GM18526 (cell line): ENCODE results near the gene TRIM3.

ENCODE experiments used
- POLR2A ChIP-seq: IDR thresholded peaks from 3 replicates; pipeline ENCODE4 v1.6.1; 2011; ENCODE audit not compliant: insufficient read length; ENCODE audit errors: extremely low read depth

TRIM3 gene

GRCh38 chr11:6456361-6457073, 17.2 kb downstream of the TRIM3 start:
- no peak for TF ChIP-seq POLR2A

GRCh38 chr11:6455070-6455469, 18.7 kb downstream of the TRIM3 start:
- TF ChIP-seq POLR2A: no peak

- TF ChIP-seq POLR2A: no peak
Observed at GRCh38 chr11:6453152-6453551, 20.6 kb downstream of the TRIM3 start.

DNA sequence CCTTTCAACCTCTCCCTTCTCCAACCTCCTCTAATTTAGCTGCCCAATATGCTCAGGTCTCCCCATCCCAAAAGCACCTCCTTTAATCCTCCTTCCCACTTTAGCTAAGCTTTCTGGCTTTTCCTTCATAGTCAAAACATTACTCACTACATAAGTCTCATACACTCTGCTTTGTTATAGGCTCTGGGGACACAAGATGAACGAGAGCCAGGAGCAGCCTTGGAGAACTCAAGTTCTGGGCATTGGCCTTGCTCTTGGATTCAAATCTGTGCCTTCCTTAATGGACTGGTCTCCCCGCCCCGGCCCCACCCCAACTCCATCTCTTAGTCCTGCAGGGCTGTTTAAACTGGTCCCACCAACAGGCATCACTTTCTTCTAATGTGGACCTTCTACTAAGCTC, 21.5 kb downstream of the TRIM3 start:
- no peak for TF ChIP-seq POLR2A

- TF ChIP-seq POLR2A: no peak
Observed at GRCh38 chr11:6448574-6448973, 25.2 kb downstream of the TRIM3 start.

DNA sequence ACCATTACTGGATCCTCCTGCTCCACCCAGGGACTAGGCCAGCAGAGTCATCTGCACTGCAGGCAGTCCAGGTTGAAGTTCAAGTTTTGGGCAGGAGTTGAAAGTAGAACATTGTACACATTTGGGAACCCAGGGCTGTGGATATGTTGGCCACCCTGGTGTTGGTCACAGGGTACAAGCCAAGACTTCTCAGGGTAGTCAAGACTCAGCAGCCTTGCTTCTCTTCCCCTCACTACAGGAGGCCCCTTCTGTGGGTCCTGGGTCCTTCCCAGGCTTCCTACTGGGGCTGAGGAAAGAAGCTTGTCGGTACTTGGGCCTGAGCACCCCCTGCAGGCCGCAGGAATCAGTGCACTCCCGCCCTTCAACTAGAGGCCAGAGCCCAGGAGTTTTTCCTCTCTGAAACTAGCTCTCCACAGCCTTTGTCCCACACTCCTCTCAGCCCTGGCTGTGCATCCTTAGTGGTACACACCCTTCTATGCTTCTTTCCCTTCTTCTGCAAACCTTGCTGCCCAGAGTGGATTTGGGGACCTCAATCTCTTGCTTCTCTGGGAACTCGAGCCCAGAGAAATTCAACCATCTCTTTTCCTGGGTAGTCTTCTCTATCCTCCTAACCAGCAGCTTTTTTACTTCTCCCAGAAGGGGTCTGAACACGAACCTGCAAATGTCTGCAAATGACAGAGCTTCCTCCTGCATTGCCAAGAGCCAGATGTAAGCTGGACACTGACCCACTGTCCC, 30.3 kb downstream of the TRIM3 start:
- TF ChIP-seq POLR2A: no peak

DNA sequence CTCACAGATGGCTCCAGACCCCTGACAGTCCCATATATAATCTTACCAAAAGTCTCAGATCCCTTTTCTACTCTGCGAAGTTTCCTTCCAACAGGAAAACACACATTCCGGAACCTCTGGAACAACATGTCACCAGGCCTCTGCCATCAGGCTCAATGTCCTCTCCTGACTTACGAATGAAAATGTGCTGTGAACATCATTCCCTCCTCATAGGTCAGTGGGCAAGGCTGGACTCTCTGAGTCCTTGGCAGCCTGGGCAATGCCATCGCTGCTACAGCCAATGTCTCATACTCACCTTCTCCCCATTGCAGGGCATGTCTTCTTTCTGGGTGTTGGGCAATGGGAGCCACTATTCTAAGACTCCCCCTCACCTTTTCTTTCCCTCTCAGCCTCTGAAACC, 31.3 kb downstream of the TRIM3 start:
- no peak for TF ChIP-seq POLR2A

- TF ChIP-seq POLR2A: no peak
Observed at GRCh38 chr11:6440906-6441358, 32.8 kb downstream of the TRIM3 start, which contains the start of gene HPX. Gene HPX, minus strand, starts transcription at chr11:6440987. Its CDS starts 24 bp downstream, at chr11:6440963.

GRCh38 chr11:6438979-6439571, 34.7 kb downstream of the TRIM3 start:
- no peak for TF ChIP-seq POLR2A

- no peak for TF ChIP-seq POLR2A
Observed at GRCh38 chr11:6437993-6438392, 35.7 kb downstream of the TRIM3 start.

DNA sequence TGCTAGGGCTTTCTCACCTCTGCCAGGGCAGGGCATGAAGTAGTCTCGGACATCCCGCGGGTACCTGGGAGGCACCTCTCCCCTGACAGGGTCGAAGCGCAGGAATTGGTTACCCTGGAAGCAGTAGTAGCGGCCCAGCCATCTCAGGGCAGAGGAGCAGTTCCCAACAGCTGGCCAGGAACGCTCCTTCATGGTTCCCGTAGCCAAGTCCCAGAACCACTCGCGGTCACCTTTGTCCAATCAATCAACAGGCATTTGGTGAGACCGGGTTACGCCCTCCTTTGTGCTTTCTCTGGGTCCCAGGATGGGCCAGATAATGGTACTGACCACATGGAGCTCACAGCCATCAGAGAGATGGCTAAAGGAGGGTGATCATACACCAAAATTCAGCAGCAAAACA, 36.3 kb downstream of the TRIM3 start:
- TF ChIP-seq POLR2A: no peak

- TF ChIP-seq POLR2A: no peak
Observed at GRCh38 chr11:6433998-6434660, 39.6 kb downstream of the TRIM3 start.

- TF ChIP-seq POLR2A: no peak
Observed at GRCh38 chr11:6431861-6432260, 41.9 kb downstream of the TRIM3 start.

DNA sequence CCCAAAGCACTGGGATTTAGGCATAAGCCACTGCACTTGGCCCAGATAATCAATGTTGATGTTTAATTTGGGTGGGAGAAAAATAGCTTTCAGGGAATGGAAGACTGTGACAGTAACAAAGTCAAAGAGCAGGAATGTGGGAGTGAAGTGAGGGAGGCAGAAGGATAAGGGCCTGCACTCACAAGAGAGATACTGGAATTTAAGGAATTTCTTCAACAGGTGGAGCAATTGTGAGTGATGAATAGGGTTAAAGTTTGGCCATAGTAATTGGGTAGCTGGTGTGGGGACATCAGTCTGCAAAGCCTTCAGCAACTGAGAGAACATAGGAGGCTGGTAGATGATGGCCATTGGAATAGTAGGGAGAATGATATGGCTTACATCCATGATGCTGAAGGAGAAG, 46.2 kb downstream of the TRIM3 start:
- no peak for TF ChIP-seq POLR2A

GRCh38 chr11:6420677-6421076, 53.1 kb downstream of the TRIM3 start:
- no peak for TF ChIP-seq POLR2A
